Endodermal cell (in vitro differentiated cells): Measurements from ENCODE around the gene ANKRD17. TPM values are rescaled to one million over a fixed set of nuclear protein-coding genes. Genes with fewer than 3 reads are reported as not detected.

Source experiments
- DNase-seq: peaks from one replicate; pipeline ENCODE4 v3.0.0-alpha.2; 2017
- H3K27ac ChIP-seq: 2 replicates; pipeline ENCODE4 v1.5.1; 2013; ENCODE audit warnings: mild to moderate bottlenecking, low read depth, low read length, moderate library complexity
- H3K27me3 ChIP-seq: 2 replicates; pipeline ENCODE4 v1.6.1; 2013; ENCODE audit warnings: mild to moderate bottlenecking, low read length, moderate library complexity; ENCODE audit not compliant: insufficient read depth, control insufficient read depth, poor library complexity, severe bottlenecking
- H3K36me3 ChIP-seq: 2 replicates; pipeline ENCODE4 v1.7.0; 2013; ENCODE audit warnings: mild to moderate bottlenecking, low read length, moderate library complexity; ENCODE audit not compliant: control insufficient read depth, insufficient read depth
- H3K4me1 ChIP-seq: one replicate; pipeline ENCODE4 v1.7.0; 2013; ENCODE audit warnings: low read length; ENCODE audit not compliant: control insufficient read depth, insufficient read depth
- H3K4me3 ChIP-seq: 2 replicates; pipeline ENCODE4 v1.5.1; 2013; ENCODE audit warnings: mild to moderate bottlenecking, low read length, moderate library complexity
- H3K9ac ChIP-seq: 2 replicates; pipeline ENCODE4 v1.6.1; 2013; ENCODE audit warnings: mild to moderate bottlenecking, low read length, moderate library complexity; ENCODE audit not compliant: poor library complexity, severe bottlenecking; ENCODE audit errors: extremely low read depth
- H3K9me3 ChIP-seq: 2 replicates; pipeline ENCODE4 v1.6.1; 2013; ENCODE audit warnings: mild to moderate bottlenecking, low read length, moderate library complexity; ENCODE audit not compliant: control insufficient read depth
- H3K27ac Mint-ChIP-seq: 2 replicates; pipeline ENCODE4 v1.8.0; 2020; ENCODE audit warnings: mixed read lengths
- H3K27me3 Mint-ChIP-seq: 2 replicates; pipeline ENCODE4 v1.8.0; 2021; ENCODE audit warnings: mild to moderate bottlenecking, mixed read lengths; ENCODE audit not compliant: insufficient read depth
- H3K36me3 Mint-ChIP-seq: 2 replicates; pipeline ENCODE4 v1.8.0; 2020; ENCODE audit warnings: low read depth, mixed read lengths
- H3K4me1 Mint-ChIP-seq: 2 replicates; pipeline ENCODE4 v1.8.0; 2020; ENCODE audit warnings: mixed read lengths
- H3K4me3 Mint-ChIP-seq: 2 replicates; pipeline ENCODE4 v1.8.0; 2020; ENCODE audit warnings: mild to moderate bottlenecking, moderate library complexity, mixed read lengths
- H3K9me3 Mint-ChIP-seq: 2 replicates; pipeline ENCODE4 v1.8.0; 2020; ENCODE audit warnings: mild to moderate bottlenecking, mixed read lengths
- WGBS, 2 experiments: methylation state at CpG; one replicate each; pipeline versions ENCODE4 v1.1.5 to v1.1.7; 2013; ENCODE audit warnings: missing lambda C conversion rate in 2 of 2, mixed read lengths in 1 of 2; ENCODE audit not compliant: insufficient coverage in 1 of 2, insufficient read length in 1 of 2; 5-methylcytosine and 5-hydroxymethylcytosine counted together
- total RNA-seq, 2 donors: library from RNA; stranded (reverse); fragmentation: NEBNext Ultra II Directional in 1 of 2; extraction: Animal tissue kit (Norgen Biotek cat#: 25700) in 1 of 2; gene quantifications; 2 replicates in 1 of 2; 3 replicates in 1 of 2; pipeline ENCODE4 v1.2.1, GENCODE V29; 2021
- TF ChIP-seq, protein P1 (sequence below): fragments of 200-600 bp; sonication (generic); conservative IDR thresholded peaks from 2 replicates; pipeline ENCODE4 v1.5.0; 2021; ENCODE audit warnings: antibody characterized with exemption, mild to moderate bottlenecking

ANKRD17 gene
- total RNA-seq, 2 donors from 2014 or later, result 83.6 to 84.3 TPM

DNA sequence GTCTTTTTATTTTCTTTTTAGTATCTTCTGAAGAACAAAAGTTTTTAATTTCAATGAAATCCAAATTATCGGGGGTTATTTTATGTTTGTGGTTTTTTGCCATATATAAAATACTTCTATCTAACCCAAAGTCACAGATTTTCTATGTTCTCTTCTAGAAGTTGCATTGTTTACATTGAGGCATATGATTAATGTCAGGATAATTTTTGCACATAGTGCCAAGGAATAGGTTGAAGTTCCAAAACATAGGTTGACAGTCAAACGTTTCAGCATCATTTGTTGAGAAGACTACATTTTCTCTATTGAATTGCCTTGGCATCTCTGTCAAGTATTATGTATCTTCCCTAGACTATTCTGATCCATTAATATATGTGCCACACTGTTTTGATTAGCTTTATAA is 64.5 kb downstream of the ANKRD17 start:
- no peak for DNase-seq
- TF ChIP-seq, protein P1, sequence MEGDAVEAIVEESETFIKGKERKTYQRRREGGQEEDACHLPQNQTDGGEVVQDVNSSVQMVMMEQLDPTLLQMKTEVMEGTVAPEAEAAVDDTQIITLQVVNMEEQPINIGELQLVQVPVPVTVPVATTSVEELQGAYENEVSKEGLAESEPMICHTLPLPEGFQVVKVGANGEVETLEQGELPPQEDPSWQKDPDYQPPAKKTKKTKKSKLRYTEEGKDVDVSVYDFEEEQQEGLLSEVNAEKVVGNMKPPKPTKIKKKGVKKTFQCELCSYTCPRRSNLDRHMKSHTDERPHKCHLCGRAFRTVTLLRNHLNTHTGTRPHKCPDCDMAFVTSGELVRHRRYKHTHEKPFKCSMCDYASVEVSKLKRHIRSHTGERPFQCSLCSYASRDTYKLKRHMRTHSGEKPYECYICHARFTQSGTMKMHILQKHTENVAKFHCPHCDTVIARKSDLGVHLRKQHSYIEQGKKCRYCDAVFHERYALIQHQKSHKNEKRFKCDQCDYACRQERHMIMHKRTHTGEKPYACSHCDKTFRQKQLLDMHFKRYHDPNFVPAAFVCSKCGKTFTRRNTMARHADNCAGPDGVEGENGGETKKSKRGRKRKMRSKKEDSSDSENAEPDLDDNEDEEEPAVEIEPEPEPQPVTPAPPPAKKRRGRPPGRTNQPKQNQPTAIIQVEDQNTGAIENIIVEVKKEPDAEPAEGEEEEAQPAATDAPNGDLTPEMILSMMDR, result no peak
- H3K9ac ChIP-seq, result no peak overlapping the region
- Mint-ChIP-seq H3K9me3 (peaks cover 2% of the 10 kb centered on the region), H3K27me3 (no peaks in the 10 kb centered on the region), H3K4me1 (peaks cover 2% of the 10 kb centered on the region), H3K36me3 (peaks cover 15% of the 10 kb centered on the region), H3K4me3 (no peak overlapping the region), H3K27ac (no peak overlapping the region)
- 96 to 100% methylated on average over 1 of the region's 2 CpGs for WGBS, 2 experiments
- H3K27me3 ChIP-seq, result no peaks in the 10 kb centered on the region
- no peak overlapping the region for H3K4me3 ChIP-seq
- peaks cover 13% of the 10 kb centered on the region for H3K36me3 ChIP-seq
- no peaks in the 10 kb centered on the region for H3K4me1 ChIP-seq
- no peaks in the 10 kb centered on the region for H3K9me3 ChIP-seq
- H3K27ac ChIP-seq, result no peak overlapping the region

DNA sequence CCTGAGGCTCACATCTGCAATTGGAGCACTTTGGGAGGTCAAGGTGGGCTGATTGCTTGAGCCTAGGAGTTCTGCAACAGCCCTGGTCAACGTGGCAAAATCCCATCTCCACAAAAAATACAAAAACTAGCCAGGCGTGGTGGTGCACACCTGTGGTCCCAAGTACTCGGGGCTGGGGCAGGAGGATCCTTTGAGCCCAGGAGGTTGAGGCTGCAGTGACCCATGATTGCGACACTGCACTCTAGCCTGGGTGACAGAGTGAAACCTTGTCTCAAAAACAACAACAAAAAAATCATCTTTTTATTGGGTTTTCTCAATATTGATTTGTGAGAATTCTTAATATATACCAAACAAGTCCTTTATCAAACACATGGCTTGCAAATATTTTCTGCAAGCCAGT is 64.9 kb downstream of the ANKRD17 start:
- Mint-ChIP-seq H3K4me1 (peaks cover 2% of the 10 kb centered on the region), H3K9me3 (peaks cover 2% of the 10 kb centered on the region), H3K27me3 (no peaks in the 10 kb centered on the region), H3K27ac (peak overlapping the region; percentile 49), H3K36me3 (peaks cover 19% of the 10 kb centered on the region), H3K4me3 (no peak overlapping the region)
- no peak for DNase-seq
- Histone ChIP-seq H3K27ac (no peak overlapping the region), H3K4me3 (no peak overlapping the region), H3K9ac (no peak overlapping the region), H3K27me3 (no peaks in the 10 kb centered on the region), H3K4me1 (no peaks in the 10 kb centered on the region), H3K9me3 (no peaks in the 10 kb centered on the region), H3K36me3 (peaks cover 9% of the 10 kb centered on the region)
- TF ChIP-seq, protein P1, result no peak
- WGBS, 2 experiments, result 91 to 95% methylated on average over 3 to 4 of the region's 4 CpGs

DNA sequence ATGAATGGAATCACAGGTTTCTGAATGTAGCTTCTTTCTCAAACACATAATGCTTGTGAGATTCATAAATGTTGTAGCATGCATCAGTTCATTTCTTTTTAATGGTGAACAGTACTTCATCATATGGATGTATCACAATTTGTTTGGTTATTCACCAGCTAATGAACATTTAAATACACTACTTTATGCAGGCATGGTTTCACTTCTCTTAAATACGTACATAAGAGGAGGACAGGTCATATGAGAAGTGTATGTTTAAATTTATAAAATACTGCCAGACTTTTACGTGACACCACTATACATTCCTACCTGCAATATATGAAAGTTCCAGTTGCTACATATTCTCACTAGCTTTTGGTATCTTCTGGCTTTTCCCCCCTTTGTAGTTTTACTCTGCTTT is 65.4 kb downstream of the ANKRD17 start:
- H3K27ac ChIP-seq, result no peak overlapping the region
- WGBS, 2 experiments, result 94% methylated on average over 1 of the region's 2 CpGs; no CpG with 5 or more reads in 1 of the 2 experiments
- H3K4me1 ChIP-seq, result no peaks in the 10 kb centered on the region
- H3K9ac ChIP-seq, result no peak overlapping the region
- DNase-seq, result no peak
- H3K36me3 ChIP-seq, result peaks cover 8% of the 10 kb centered on the region
- peaks cover 2% of the 10 kb centered on the region for H3K4me1 Mint-ChIP-seq
- H3K9me3 ChIP-seq, result no peaks in the 10 kb centered on the region
- no peak overlapping the region for H3K4me3 ChIP-seq
- no peaks in the 10 kb centered on the region for H3K27me3 Mint-ChIP-seq
- no peak overlapping the region for H3K4me3 Mint-ChIP-seq
- no peaks in the 10 kb centered on the region for H3K27me3 ChIP-seq
- peaks cover 2% of the 10 kb centered on the region for H3K9me3 Mint-ChIP-seq
- TF ChIP-seq, protein P1, result no peak
- no peak overlapping the region for H3K27ac Mint-ChIP-seq
- H3K36me3 Mint-ChIP-seq, result peaks cover 21% of the 10 kb centered on the region
